AG09309 (cell line): ENCODE results near the gene RAD51B.

ENCODE experiments used
- DNase-seq: peaks from one replicate; pipeline ENCODE4 v3.0.0-alpha.2; 2010; ENCODE audit warnings: low read depth
- H3K4me3 ChIP-seq: 2 replicates; pipeline ENCODE4 v1.5.1; 2011; ENCODE audit warnings: mild to moderate bottlenecking, low read depth, low read length, moderate library complexity; ENCODE audit not compliant: control insufficient read depth
- TF ChIP-seq, protein P1 (sequence below): IDR thresholded peaks from 2 replicates; pipeline ENCODE4 v1.5.1; 2011; ENCODE audit warnings: mild to moderate bottlenecking, low read depth, low read length, inconsistent platforms; ENCODE audit not compliant: insufficient read depth, control insufficient read depth; ENCODE audit errors: missing control alignments

Gene RAD51B

DNA sequence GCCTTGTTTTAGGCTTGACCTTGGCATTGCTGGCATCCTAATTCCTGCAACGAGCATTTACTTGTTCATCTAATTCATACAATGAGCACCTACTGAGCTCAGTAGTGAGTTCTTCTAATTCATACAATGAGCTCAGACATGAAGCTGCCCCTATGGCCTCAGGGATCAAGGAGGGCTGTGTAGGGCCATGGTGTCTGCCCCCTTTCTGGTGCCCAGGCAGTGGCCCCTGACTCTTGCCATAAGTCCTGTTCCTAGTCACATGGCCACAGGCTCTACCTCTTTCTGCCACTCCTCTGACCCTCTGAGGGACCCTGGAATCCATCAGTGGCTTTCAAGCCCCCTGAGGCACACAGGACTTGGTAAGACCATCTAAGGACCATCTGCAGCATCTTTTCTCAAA lies 824.5 kb downstream of the RAD51B start:
- TF ChIP-seq, protein P1, sequence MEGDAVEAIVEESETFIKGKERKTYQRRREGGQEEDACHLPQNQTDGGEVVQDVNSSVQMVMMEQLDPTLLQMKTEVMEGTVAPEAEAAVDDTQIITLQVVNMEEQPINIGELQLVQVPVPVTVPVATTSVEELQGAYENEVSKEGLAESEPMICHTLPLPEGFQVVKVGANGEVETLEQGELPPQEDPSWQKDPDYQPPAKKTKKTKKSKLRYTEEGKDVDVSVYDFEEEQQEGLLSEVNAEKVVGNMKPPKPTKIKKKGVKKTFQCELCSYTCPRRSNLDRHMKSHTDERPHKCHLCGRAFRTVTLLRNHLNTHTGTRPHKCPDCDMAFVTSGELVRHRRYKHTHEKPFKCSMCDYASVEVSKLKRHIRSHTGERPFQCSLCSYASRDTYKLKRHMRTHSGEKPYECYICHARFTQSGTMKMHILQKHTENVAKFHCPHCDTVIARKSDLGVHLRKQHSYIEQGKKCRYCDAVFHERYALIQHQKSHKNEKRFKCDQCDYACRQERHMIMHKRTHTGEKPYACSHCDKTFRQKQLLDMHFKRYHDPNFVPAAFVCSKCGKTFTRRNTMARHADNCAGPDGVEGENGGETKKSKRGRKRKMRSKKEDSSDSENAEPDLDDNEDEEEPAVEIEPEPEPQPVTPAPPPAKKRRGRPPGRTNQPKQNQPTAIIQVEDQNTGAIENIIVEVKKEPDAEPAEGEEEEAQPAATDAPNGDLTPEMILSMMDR: no peak
- no peak overlapping the region for H3K4me3 ChIP-seq
- no peak for DNase-seq

DNA sequence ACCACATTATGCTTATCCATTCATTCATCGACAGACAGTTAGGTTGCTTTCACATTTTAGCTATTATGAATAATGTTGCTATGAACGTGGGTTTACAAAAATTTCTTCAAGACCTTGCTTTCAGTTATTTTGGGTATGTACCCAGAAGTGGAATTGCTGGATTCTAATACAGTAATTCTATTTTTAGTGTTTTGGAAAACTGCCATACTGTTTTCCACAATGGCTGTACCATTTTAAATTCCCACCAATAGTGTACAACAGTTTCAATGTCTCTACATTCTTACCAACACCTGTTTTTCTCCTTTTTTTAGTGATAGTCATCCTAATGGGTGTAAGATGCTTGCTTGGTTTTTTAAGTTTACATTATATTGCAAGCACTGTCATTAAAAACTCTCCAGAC lies 825.8 kb downstream of the RAD51B start:
- H3K4me3 ChIP-seq: no peak overlapping the region
- no peak for DNase-seq
- TF ChIP-seq, protein P1: no peak

DNA sequence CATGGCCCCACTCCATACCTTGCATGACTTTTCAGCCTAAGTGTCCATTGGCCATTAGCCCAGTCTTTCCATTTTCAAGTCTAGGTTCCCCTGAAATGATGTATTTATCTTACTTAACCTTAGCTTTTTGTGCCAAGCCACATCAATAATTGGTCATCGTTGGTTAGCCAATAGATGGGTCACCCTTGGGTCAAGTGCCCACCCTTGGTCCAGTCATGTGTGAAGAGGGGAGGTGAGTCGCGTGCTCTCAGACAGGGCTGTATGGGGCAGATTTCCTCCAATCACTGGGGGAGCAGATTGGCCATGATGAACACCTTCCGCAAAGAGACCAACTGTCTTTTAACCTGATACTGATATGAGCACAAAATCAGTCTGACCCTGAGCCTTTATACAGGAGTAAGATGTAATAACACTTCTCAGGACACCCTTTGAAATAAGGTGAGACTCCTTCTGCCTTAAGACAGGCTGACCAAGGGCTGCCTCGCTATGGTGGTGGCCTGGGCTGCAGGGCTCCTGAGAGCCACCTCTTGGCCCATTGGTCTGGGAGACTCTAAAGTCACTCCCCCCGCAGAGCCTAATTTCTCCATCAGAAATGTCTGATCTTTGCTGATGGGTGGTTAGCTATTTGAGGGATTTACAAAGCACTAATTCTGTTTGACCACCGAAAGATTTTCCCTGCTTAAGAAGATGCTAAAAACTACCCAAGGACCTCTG lies 830.1 kb downstream of the RAD51B start:
- DNase-seq: no peak
- TF ChIP-seq, protein P1: no peak
- no peak overlapping the region for H3K4me3 ChIP-seq

DNA sequence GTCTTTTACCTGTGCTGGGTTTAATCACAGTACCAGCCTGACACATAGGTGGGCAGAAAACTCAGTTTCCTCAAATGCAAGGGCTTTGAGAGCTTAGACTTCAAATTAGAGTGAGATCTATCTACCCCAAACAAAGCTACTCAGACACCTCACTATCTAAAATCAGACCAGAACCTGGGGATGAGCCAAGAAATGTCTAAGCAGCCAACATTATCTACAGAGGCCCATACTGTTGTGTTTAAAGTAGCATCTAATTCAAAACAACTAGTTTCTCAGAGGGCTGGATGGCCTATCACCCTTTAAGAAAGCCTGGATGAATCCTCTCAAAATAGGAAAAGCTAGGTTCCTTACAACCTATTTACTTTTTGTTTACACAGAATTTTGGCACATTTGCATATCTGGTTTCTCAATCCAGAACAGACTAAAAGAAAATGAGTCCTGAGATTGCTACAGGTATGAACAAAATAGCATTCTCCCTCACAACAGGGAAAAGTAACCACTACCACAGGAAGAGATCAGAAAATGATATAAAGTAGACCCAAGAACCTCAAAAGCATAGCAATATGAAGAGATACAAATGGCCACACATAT lies 830.9 kb downstream of the RAD51B start:
- TF ChIP-seq, protein P1: no peak
- no peak for DNase-seq
- no peak overlapping the region for H3K4me3 ChIP-seq

DNA sequence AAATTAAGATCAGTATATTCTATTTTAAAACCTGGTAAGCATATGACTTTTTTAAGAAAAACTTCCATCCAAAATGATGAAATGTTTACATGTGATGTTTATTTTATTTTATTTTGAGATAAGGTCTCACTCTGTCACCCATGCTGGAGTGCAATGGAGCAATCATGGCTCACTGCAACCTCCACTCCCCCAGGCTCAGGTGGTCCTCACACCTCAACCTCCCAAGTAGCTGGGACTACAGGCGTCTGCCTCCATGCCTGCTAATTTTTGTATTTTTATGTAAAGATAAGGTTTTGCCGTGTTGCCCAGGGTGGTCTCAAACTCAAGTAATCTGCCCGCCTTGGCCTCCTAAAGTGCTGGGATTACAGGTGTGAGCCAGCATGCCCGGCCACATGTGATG lies 831.5 kb downstream of the RAD51B start:
- no peak for DNase-seq
- H3K4me3 ChIP-seq: no peak overlapping the region
- TF ChIP-seq, protein P1: no peak

DNA sequence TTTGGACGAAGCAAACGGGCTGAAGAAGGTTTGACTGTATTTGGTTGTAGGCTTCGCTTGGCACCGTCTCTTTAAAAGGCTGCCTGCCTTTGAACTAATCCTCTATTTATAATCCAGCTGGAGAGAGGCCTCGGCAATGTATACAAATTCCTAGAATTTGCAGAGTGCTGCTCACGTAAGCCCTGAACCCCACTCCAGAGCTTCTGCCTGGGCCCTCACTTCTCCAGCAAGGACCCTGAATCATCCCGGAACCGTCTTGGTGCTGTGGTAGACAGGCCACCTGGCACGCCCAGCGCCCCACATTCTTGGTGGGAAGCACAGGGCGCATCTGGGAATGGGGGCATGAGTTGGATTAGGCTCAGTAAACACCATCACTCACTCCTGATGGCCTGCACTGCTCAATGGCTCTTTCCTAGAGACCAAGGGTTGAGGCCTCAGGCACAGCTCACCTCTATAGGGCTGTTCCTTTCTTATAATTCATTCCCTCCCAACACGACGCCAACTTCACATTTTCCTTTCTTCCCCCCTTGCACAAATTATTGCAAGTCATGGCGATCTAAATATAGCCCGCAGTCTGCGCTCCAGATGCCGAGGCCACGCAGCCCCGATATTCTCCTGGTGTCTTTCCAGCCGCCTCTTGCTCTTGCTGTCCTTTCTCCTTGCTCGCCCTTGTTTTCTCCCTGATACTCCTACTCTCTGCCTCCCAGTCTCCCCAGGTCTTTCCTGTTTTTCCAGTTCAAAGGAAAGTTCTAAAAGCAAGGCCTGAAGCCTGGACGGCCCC lies 832.3 kb downstream of the RAD51B start:
- DNase-seq: no peak
- TF ChIP-seq, protein P1: no peak
- no peak overlapping the region for H3K4me3 ChIP-seq
